Measurements from ENCODE around the gene GPR176.

Gene GPR176

GRCh38 chr15:39855400-39855799, 64.7 kb downstream of the GPR176 start:
- Histone ChIP-seq H3K36me3 (ENCODE audit: control insufficient read depth in 2 of 2, insufficient read depth in 1 of 2, low read length in 2 of 2) (no peaks in the 10 kb centered on the region), H3K9me3 (ENCODE audit: control insufficient read depth, insufficient read depth, low read depth, low read length) (no peaks in the 10 kb centered on the region), H3K4me1 (ENCODE audit: control insufficient read depth, insufficient read depth, low read length) (peaks cover 11% of the 10 kb centered on the region), H3K4me3 (ENCODE audit: low read depth, low read length) (no peak overlapping the region), H3K27ac (ENCODE audit: extremely low read depth, low read depth, low read length) (no peak overlapping the region)
- ChIA-PET CTCF (no interaction called here), POLR2A (no interaction called here)
- no peak for TF ChIP-seq GLIS2 (tag by site-specific recombination; IDR thresholded peaks at IDR 0.05)
- no peak for TF ChIP-seq ZNF677 (tag by site-specific recombination; IDR thresholded peaks at IDR 0.05)
- no peak for TF ChIP-seq ZNF701 (tag by site-specific recombination; IDR thresholded peaks at IDR 0.05)
- no peak for TF ChIP-seq GLI4 (tag by site-specific recombination; IDR thresholded peaks at IDR 0.05)
- TF ChIP-seq OSR2 (tag by site-specific recombination; IDR thresholded peaks at IDR 0.05), result no peak
- no peak for TF ChIP-seq ZBTB17 (tag by site-specific recombination; IDR thresholded peaks at IDR 0.05)
- no peak for TF ChIP-seq ZNF692 (tag by site-specific recombination; IDR thresholded peaks at IDR 0.05)
- no peak for TF ChIP-seq ZNF660 (tag by site-specific recombination; IDR thresholded peaks at IDR 0.05)
- TF ChIP-seq SP2 (tag by site-specific recombination; IDR thresholded peaks at IDR 0.05), result no peak
- no peak for TF ChIP-seq ZFP3 (tag by site-specific recombination; IDR thresholded peaks at IDR 0.05; ENCODE audit: low read depth)
- TF ChIP-seq ZNF140 (tag by site-specific recombination; IDR thresholded peaks at IDR 0.05), result no peak
- no peak for TF ChIP-seq ZNF626 (tag by site-specific recombination; IDR thresholded peaks at IDR 0.05)
- TF ChIP-seq ZSCAN4 (tag by site-specific recombination; IDR thresholded peaks at IDR 0.05), result no peak
- no peak for TF ChIP-seq PRDM2 (tag by site-specific recombination; IDR thresholded peaks at IDR 0.05; ENCODE audit: borderline replicate concordance)

- Histone ChIP-seq H3K9me3 (ENCODE audit: control insufficient read depth, insufficient read depth, low read depth, low read length) (no peaks in the 10 kb centered on the region), H3K4me3 (ENCODE audit: low read depth, low read length) (no peak overlapping the region), H3K27ac (ENCODE audit: extremely low read depth, low read depth, low read length) (no peak overlapping the region), H3K36me3 (ENCODE audit: control insufficient read depth in 2 of 2, insufficient read depth in 1 of 2, low read length in 2 of 2) (no peaks in the 10 kb centered on the region), H3K4me1 (ENCODE audit: control insufficient read depth, insufficient read depth, low read length) (peaks cover 11% of the 10 kb centered on the region)
- ChIA-PET POLR2A (no interaction called here), CTCF (no interaction called here)
- TF ChIP-seq PRDM6 (tag by site-specific recombination; IDR thresholded peaks at IDR 0.05) (no peak), ZNF426 (tag by site-specific recombination; IDR thresholded peaks at IDR 0.05) (no peak), ZNF174 (tag by site-specific recombination; IDR thresholded peaks at IDR 0.05) (no peak), ZNF362 (tag by site-specific recombination; IDR thresholded peaks at IDR 0.05) (no peak), ZSCAN4 (tag by site-specific recombination; IDR thresholded peaks at IDR 0.05) (no peak), GLIS1 (tag by site-specific recombination; IDR thresholded peaks at IDR 0.05) (no peak), GLIS2 (tag by site-specific recombination; IDR thresholded peaks at IDR 0.05) (no peak), ZNF133 (tag by site-specific recombination; IDR thresholded peaks at IDR 0.05) (no peak), GFI1B (tag by site-specific recombination; IDR thresholded peaks at IDR 0.05) (no peak), ZNF658 (tag by site-specific recombination; IDR thresholded peaks at IDR 0.05) (no peak), ZNF610 (tag by site-specific recombination; IDR thresholded peaks at IDR 0.05; ENCODE audit: borderline replicate concordance) (no peak)
Measured at GRCh38 chr15:39854161-39854560, 65.9 kb downstream of the GPR176 start.
